ENCODE data around the gene RUVBL1. TPM values are rescaled to one million over a fixed set of nuclear protein-coding genes. Genes with fewer than 3 reads are reported as not detected.

The RUVBL1 gene
- total RNA-seq, 1 donor, result 6.2 TPM

DNA sequence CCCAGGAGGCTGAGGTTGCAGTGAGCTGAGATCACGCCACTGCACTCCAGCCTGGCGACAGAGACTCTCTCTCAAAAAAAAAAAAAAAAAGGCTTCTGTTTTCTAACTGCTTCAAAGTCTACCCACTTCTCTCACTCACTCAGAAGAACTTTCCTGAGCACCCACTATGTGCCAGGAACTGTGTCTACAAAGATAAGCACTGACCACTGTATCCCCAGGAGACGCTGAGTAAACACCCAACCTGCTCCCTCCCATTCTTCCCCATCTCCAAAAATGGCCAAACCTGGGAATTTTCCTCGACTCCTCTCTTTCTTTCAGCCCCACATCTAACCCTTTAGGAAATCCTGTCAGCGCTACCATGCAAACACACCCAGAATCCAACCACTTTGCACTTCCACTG is 12.5 kb downstream of the RUVBL1 start:
- no peaks in the 10 kb centered on the region for H3K9me3 ChIP-seq (ENCODE audit: low read depth, low read length)
- H3K4me3 ChIP-seq (ENCODE audit: low read length), result no peak overlapping the region
- H3K4me1 ChIP-seq (ENCODE audit: insufficient read depth, low read length), result peaks cover 14% of the 10 kb centered on the region
- no peaks in the 10 kb centered on the region for H3K27me3 ChIP-seq (ENCODE audit: insufficient read depth, low read length)

DNA sequence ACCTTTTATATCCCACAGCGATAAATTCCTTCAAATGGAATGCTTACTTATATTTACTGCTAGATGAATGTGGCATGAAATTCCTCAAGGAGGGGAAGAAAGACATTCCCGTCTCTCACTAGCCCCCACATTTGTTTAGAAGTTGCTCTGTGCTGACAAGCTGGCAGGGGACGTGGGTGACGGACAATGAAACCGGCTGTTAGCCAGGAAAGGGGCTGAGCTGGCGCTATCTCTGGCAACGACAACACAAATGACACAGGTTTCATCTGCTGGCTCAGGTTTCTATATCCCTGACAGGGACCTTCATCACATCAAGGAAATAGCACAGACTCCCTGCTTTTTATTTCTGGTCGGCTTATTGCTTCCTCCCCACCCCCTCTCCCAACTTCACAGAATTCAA is 15.8 kb downstream of the RUVBL1 start:
- Histone ChIP-seq H3K4me3 (ENCODE audit: low read length) (no peak overlapping the region), H3K27me3 (ENCODE audit: insufficient read depth, low read length) (no peaks in the 10 kb centered on the region), H3K9me3 (ENCODE audit: low read depth, low read length) (no peaks in the 10 kb centered on the region), H3K4me1 (ENCODE audit: insufficient read depth, low read length) (peaks cover 9% of the 10 kb centered on the region)

DNA sequence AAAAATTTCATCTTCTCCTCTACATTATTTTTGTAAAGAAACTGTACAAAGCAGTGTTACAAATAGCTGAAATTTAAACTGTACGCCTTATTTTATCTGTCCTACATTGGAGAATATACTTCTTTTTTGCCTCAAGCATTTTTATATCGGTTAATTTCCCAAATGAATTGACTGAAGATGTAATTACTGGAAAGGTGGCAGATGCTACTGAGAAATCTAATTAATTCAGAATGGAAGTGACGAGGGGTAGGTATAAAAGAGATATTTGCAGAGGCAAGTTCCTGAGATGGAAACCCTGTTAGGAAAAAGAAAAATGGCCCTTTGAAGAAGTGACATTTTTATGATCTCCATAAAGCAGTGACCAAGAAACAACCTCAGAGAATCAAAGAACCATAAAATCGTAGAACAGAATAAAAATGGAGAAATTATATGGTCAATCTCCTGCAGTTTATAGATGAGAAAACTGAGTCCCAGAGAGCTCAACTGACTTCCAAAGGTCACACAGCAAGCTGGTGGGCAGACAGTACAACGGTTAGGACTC is 20.4 kb downstream of the RUVBL1 start:
- H3K9me3 ChIP-seq (ENCODE audit: low read depth, low read length), result no peaks in the 10 kb centered on the region
- H3K4me3 ChIP-seq (ENCODE audit: low read length), result no peak overlapping the region
- no peaks in the 10 kb centered on the region for H3K4me1 ChIP-seq (ENCODE audit: insufficient read depth, low read length)
- no peaks in the 10 kb centered on the region for H3K27me3 ChIP-seq (ENCODE audit: insufficient read depth, low read length)

DNA sequence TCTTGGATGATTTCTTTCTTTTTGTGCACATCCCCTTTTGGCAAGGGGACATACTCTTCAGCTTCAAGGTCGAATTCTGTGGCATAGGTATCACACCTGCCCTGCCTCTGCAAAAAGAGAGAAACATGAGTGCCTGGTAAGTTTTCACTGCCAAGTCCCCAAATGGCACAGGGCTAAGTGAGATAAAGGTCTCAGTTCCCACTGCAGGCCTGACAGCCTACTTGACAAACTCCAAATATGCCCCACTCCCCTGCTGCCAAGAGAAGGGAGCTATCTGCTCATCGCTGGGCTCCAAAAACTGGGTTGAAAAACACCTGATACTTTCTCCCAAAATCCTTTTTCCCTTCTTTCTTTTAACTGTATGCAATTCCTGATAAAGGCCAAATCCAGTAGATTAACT is 23.0 kb downstream of the RUVBL1 start:
- Histone ChIP-seq H3K4me3 (ENCODE audit: low read length) (no peak overlapping the region), H3K9me3 (ENCODE audit: low read depth, low read length) (no peaks in the 10 kb centered on the region), H3K4me1 (ENCODE audit: insufficient read depth, low read length) (no peaks in the 10 kb centered on the region), H3K27me3 (ENCODE audit: insufficient read depth, low read length) (no peaks in the 10 kb centered on the region)

DNA sequence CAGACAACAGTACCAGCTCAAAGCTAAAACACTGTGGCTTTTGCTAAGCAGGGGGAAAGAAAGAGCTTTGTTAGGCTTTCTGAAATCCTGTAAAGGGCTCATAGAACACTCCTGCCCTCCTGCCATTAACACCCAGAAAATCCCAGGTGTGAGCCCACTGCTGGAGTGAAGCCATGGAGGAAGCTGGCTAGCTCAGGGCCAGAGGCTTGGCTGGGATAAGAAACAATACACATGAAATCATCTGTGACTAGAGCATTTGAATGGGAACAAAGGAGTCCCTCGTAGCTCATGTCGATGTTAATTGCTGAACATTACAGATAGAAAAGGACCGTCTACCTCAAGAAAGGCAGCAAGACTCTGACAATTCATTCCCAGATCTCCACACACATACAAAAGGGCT is 23.5 kb downstream of the RUVBL1 start:
- Histone ChIP-seq H3K27me3 (ENCODE audit: insufficient read depth, low read length) (no peaks in the 10 kb centered on the region), H3K4me3 (ENCODE audit: low read length) (no peak overlapping the region), H3K9me3 (ENCODE audit: low read depth, low read length) (no peaks in the 10 kb centered on the region), H3K4me1 (ENCODE audit: insufficient read depth, low read length) (no peaks in the 10 kb centered on the region)

DNA sequence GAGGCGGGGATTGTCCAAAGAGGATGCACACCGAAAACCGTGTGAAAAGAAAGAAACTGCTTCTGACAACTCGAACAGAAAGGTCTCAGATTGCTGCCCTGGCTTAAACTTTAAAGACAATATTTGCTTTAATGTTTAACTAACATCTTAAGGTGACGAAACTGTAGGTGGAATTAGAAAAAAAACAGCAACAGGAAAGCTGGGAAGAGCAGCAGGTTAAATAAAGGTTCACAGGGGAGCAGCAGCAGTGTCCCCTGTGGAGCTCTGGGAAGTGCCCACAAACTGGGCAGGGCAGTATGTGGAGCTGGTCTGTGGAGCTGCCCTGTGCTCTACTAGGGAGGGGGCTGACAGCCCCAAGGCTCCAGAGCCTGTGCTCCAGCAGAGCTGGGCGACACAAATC is 25.4 kb downstream of the RUVBL1 start:
- no peak overlapping the region for H3K4me3 ChIP-seq (ENCODE audit: low read length)
- H3K4me1 ChIP-seq (ENCODE audit: insufficient read depth, low read length), result no peaks in the 10 kb centered on the region
- no peaks in the 10 kb centered on the region for H3K27me3 ChIP-seq (ENCODE audit: insufficient read depth, low read length)
- no peaks in the 10 kb centered on the region for H3K9me3 ChIP-seq (ENCODE audit: low read depth, low read length)

DNA sequence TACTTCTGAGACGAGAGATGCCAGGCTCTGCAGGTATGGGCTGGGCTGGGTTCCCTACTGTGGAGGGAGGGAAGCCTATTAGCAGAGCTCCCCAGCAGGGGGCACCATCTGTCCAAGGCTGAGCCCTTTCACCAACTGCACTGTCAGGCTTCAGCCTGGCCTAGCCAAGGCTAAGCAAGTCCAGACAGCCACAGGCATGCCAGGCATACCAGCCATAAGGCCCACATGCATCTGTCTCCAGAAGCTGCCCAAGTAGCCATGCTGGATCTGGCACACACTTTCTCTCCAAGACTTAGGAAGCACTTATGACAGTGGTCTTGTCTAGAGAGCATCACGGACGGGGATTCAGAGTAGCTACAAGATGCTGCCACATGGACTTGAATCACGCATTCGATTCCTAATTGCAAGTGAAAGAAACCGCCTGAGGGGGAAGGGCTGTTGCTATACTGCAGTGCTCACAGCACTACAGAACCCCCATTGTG is 28.3 kb downstream of the RUVBL1 start:
- Histone ChIP-seq H3K9me3 (ENCODE audit: low read depth, low read length) (no peaks in the 10 kb centered on the region), H3K27me3 (ENCODE audit: insufficient read depth, low read length) (no peaks in the 10 kb centered on the region), H3K4me3 (ENCODE audit: low read length) (no peak overlapping the region), H3K4me1 (ENCODE audit: insufficient read depth, low read length) (no peaks in the 10 kb centered on the region)

DNA sequence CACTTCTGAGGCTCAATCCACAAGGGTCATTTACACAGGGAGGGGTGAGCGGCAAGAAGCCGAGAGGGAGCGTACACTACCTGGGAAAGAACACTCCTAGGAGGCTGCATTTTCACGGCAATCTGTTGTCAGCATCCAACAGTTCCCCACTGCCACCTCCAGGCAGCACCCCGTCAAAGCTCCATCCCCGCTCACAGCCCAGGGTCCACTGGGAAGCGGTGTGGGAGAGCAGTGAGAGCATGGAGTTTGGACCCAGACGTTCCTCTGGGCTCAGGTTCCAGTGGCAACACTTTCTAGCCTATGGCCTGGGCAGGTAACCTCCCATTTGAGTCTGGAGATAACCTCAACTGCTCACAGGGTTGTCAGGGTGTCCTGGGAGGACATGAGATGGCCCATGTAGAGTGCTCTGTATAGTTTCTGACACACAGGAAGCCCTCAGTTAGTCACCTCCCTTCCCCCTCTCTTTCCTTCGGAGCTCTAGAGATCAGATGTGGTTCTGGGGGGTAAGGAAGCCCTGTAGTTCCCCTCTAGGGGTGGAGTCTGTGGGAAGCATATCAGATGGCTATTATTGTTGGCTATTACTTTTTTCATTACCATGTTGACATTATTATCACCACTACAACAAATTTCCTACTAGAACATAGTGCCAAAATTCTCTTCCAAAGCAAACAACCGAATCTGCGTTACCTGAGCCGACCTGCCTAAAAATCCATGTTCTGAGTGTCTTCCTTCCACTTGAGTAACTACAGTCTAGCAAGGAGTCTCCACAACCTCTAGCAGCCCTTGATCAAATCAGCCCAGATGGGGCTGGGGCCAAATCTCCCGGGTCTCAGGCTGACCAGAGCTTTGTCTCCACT is 29.1 kb downstream of the RUVBL1 start:
- no peak overlapping the region for H3K4me3 ChIP-seq (ENCODE audit: low read length)
- H3K27me3 ChIP-seq (ENCODE audit: insufficient read depth, low read length), result no peaks in the 10 kb centered on the region
- no peaks in the 10 kb centered on the region for H3K4me1 ChIP-seq (ENCODE audit: insufficient read depth, low read length)
- no peaks in the 10 kb centered on the region for H3K9me3 ChIP-seq (ENCODE audit: low read depth, low read length)

DNA sequence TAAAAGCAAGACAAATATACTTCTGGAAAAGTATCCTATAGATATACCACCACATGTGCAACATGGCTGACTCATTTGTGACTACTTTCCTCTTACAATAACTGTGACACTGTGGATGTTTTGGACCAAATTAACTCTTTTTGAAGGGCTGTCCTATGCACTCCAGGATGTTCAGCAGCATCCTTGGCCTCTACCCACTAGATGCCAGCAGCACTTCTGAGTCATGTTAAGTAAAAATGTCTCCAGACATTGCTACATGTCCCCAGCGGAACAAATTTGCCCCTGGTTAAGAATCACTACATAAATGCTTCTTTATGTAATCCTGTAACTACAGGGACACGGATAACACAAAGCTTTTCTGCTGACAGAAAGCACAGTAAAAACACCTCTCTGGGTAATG is 32.0 kb downstream of the RUVBL1 start:
- H3K9me3 ChIP-seq (ENCODE audit: low read depth, low read length), result no peaks in the 10 kb centered on the region
- H3K4me3 ChIP-seq (ENCODE audit: low read length), result no peak overlapping the region
- H3K27me3 ChIP-seq (ENCODE audit: insufficient read depth, low read length), result no peaks in the 10 kb centered on the region
- no peaks in the 10 kb centered on the region for H3K4me1 ChIP-seq (ENCODE audit: insufficient read depth, low read length)

DNA sequence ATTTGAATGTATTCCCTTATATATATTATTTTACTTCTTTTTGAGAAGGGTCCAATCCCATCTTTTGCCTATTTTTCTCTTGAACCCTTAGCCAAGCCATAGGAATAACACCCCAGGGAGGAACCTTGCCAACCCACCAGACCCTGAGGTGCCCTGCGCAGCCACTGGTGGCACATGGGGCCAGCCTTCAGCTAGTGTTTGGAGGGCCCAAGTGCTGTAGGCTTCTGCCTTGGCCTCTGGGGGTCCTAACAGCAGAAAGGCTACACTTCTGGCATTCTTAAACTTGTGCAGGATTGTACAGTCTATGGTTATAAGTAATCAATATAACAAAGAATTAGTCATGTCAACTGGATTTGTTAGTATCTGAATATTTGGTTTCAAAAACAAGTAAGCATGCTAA is 34.5 kb downstream of the RUVBL1 start:
- Histone ChIP-seq H3K4me1 (ENCODE audit: insufficient read depth, low read length) (no peaks in the 10 kb centered on the region), H3K4me3 (ENCODE audit: low read length) (no peak overlapping the region), H3K9me3 (ENCODE audit: low read depth, low read length) (no peaks in the 10 kb centered on the region), H3K27me3 (ENCODE audit: insufficient read depth, low read length) (no peaks in the 10 kb centered on the region)

DNA sequence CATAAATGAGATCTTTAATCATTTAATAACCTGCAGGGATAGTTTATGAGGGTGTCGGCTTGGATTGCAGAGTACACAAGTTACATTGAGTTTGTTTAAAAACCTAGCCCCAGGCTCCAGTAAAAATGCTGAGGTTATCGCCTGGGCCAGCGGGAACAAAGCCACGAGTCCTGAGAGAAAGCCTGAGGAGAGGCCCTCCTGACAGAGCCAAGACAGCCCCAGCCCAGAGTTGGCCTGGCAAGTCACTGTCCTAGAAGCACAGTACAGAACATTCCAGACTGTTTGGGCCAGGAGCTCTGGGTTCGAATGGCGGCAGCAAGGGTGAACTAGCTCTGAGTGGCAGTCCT is 39.0 kb downstream of the RUVBL1 start:
- no peak overlapping the region for H3K4me3 ChIP-seq (ENCODE audit: low read length)
- H3K27me3 ChIP-seq (ENCODE audit: insufficient read depth, low read length), result no peaks in the 10 kb centered on the region
- no peaks in the 10 kb centered on the region for H3K4me1 ChIP-seq (ENCODE audit: insufficient read depth, low read length)
- H3K9me3 ChIP-seq (ENCODE audit: low read depth, low read length), result no peaks in the 10 kb centered on the region

DNA sequence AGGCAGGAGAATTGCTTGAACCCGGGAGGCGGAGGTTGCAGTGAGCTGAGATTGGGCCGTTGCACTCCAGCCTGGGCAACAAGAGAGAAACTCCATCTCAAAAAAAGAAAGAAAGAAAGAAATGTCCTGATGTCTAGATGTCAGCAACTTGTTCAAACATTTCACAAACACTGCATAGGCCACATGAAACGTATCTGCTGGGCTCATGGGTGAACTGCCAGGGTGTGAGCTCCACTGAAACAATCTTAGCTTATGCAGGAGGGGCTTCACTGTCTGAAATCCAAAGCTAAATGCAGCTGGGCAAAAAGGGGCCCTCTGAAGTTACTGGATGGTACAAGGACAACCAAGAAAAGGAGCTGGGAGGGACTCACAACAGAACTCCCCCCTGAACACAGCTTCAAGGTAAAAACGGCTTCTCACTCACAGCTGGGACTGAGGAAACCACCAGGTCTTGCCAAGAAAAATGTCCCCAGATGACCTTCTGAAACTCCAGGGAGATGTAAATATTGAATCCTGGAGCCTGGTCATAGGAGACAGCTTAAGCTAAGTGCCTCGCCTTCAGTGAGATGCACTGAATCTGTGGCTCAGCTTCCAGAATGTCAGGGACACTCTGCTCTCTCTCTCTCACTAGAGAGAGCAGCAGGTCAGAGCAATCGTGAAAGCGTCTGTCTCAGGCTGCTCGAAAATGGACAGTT is 39.5 kb downstream of the RUVBL1 start:
- Histone ChIP-seq H3K27me3 (ENCODE audit: insufficient read depth, low read length) (no peaks in the 10 kb centered on the region), H3K4me3 (ENCODE audit: low read length) (no peak overlapping the region), H3K4me1 (ENCODE audit: insufficient read depth, low read length) (no peaks in the 10 kb centered on the region), H3K9me3 (ENCODE audit: low read depth, low read length) (no peaks in the 10 kb centered on the region)

DNA sequence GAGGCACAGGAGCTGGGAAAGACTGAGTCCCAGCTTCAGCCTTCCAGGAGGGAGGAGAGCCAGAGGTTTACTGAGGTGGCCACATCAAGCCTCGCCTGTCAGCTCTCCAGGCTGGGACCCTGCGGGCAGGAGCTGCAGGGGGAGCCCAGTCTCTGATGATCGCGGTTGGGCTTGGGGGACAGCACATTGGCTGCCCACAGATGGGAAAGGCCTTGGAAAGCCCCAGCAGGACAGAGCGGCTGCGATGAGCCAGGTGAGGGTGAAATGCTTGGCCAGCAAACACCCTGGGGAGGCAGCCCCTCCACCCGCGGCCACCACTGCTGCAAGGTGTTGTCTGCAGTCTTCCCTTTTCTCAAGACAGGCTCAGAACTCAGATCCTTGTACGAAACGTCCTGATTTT is 40.2 kb downstream of the RUVBL1 start:
- no peaks in the 10 kb centered on the region for H3K27me3 ChIP-seq (ENCODE audit: insufficient read depth, low read length)
- H3K4me3 ChIP-seq (ENCODE audit: low read length), result no peak overlapping the region
- H3K9me3 ChIP-seq (ENCODE audit: low read depth, low read length), result no peaks in the 10 kb centered on the region
- no peaks in the 10 kb centered on the region for H3K4me1 ChIP-seq (ENCODE audit: insufficient read depth, low read length)

DNA sequence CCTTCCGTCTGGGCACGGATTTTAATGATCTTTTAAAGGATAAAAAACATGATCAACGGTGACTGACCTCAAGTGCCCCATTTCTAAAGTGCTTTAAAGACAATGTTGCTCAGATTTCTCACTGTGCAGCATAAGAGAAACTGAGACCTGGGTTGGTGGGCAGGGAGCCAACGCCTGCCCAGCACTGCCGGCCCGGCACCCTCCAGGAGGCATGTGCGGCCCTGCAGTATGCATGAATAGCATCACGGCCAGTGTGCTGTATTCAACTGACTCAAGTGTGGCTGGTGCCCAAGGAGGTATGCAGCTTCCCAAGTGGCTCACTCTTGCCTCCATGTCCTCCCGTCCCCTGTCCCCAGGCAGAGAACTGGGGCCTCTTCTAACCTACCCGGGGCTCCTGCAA is 41.1 kb downstream of the RUVBL1 start:
- H3K9me3 ChIP-seq (ENCODE audit: low read depth, low read length), result no peaks in the 10 kb centered on the region
- peaks cover 2% of the 10 kb centered on the region for H3K4me1 ChIP-seq (ENCODE audit: insufficient read depth, low read length)
- no peak overlapping the region for H3K4me3 ChIP-seq (ENCODE audit: low read length)
- H3K27me3 ChIP-seq (ENCODE audit: insufficient read depth, low read length), result no peaks in the 10 kb centered on the region

DNA sequence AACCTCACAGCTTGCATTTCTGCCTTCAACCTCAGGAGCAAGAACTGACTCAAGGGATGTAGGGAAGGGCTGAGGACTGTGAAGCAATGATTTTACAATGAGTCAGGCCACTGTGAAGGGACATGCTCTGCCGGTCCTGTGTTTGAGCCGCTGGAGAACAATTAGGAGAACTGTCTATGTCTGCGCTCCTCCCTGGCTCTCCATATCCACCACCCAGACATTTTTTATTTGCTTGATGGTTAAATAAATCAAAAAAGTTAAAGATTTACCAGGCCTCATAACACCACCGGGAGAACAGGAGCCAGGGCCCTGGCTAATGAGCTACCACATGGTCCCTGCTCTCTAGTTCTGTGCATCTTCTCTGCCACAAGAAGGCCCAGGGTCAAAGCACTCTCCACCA is 41.8 kb downstream of the RUVBL1 start:
- Histone ChIP-seq H3K4me3 (ENCODE audit: low read length) (no peak overlapping the region), H3K9me3 (ENCODE audit: low read depth, low read length) (no peaks in the 10 kb centered on the region), H3K4me1 (ENCODE audit: insufficient read depth, low read length) (peaks cover 6% of the 10 kb centered on the region), H3K27me3 (ENCODE audit: insufficient read depth, low read length) (no peaks in the 10 kb centered on the region)
